Measurements from ENCODE around the gene GCLM.
"Not testable (repeated sequence)": the region's sequence is repeated elsewhere in the genome, so short reads cannot be mapped to it uniquely, and the experiment has no call there.

Gene GCLM, protein sequence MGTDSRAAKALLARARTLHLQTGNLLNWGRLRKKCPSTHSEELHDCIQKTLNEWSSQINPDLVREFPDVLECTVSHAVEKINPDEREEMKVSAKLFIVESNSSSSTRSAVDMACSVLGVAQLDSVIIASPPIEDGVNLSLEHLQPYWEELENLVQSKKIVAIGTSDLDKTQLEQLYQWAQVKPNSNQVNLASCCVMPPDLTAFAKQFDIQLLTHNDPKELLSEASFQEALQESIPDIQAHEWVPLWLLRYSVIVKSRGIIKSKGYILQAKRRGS

DNA sequence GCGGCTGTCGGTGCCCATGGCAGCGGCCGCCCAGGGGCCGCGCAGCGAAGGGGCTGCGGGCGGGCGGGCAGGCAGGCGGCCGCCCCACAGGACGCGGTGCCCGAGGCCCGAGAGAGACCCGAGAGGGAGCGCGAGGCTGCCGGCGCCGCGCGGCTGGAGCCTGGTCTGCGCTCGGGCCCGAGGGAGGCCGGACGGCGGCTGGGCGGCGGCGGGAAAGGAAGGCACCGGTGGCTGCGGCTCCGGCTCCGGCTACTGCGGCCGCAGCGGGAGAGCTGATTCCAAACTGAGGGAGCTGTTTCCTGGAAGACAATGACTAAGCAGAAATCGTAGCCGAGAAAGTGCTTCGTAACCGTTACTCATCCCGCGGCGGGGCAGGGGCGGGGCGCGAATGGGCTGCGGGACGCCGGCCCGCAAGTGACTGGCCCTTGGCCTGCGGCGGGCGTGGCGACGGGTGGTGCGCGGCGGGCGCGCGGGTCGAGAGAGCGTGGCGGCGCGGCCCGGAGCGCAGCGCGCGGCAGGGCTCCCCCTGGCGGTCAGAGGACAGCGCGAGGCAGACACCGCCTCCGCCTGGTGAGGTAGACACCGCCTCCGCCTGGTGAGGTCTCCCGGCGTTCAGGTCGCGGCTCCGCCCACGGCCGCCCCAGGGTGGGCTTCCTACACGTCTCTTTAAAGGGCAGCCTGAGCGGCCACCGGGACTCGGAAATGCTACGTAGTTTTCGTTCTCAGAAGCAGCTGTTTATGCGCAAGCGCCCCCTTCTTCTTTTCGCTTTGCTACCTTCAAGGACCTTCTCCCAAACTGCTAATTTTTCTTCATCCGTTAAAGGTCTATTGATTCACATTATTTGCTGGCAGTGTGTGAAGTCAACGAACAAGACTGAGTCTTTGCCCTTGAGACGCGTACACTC is at the start of gene GCLM:
Gene GCLM, minus strand, starts transcription at position 285 of the 905 bp plus-strand sequence. Its CDS starts 267 bp downstream, at position 18.
- DNase-seq: peak; percentile 91

DNA sequence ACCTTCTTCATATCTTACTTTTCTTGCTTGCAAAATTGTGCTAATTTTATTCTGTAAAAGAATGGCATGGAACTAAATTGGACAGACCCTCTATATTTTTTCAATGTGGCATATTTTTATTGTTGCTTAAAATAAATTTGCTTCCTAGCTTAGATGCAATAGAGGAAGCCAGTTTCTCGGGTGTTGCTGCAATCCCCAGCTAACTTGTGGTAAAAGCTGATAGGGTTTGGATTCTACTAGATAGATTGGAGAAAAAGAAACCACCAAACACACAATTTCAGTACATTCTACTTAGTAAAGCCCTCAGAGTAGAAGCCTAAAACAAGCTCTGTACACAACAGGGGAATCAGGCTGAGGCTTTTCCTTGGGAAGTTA is 49.5 kb upstream of the GCLM start:
- DNase-seq: no peak

DNA sequence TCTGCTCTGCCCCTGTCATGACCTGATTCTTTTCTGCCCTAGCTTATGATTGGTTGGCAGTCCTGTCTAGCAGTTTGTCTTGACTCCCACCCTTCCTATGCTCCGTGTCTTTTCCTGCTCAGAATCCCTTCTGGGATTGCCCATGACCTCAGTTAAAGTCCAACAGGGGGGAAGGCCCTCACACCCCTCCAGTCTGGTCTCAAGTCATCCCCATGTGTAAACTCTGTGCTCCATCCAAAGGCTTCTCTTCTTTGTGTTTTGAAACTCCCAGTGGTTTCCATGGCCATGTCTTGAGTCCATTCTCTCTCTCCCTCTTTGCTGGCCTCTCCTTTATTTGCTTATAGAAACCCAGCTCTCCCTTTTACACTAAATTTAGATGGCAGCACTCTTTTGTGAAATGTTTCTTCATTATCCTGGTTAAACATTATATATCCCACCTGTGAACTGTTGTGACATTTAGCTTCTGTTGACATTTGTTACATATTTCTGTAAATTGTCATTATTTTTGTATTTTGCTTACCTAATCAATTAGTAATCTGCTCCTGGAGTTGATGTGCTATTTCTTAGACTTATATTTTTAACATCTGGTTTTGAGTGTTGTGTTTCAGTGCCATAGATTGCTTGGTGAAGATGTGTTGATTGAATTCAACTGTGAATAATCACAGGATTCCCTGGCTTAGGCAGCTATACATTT is 48.9 kb upstream of the GCLM start:
- no peak for DNase-seq

DNA sequence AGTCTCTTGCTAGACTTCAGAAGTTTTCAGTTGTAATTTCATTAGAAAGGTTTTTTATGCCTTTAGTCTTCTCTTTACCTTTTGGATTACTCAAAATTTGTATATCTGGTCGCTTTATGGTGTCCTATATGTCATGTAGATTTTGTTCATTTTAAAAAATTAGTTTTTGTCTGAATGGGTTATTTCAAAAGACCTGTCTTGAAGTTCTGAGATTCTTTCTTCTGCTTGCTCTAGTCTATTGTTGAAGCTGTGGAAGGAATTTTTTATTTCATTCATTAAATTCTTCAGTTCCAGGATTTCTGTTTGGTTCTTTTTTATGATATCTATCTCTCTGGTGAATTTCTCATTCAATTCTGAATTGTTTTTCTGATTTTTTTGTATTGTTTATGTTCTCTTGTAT is 46.5 kb upstream of the GCLM start:
- no peak for DNase-seq

DNA sequence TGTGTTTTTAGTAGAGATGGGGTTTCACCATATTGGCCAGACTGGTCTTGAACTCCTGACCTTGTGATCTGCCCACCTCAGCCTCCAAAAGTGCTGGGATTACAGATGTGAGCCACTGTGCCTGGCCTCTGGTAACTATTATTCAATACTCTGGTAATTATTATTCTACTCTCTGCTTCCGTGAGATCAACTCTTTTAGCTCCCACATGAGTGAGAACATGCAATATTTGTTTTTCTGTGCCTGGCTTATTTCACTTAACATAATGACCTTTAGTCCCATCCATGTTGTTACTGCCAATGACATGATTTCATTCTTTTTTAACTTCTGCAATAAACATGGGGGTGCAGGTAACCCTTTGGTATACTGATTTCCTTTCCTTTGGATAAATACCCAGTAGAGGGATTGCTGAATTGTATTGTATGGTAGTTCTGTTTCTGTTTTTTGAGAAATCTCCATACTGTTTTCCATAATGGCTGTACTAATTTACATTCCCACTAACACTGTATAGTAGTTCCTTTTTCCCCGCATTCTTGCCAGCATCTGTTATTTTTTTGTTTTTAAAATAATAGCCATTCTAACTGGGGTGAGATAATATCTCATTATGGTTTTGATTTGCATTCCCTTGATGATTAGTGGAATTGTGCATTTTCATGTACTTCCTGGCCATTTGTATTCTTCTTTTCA is 37.9 kb upstream of the GCLM start:
- not testable (repeated sequence) for DNase-seq

DNA sequence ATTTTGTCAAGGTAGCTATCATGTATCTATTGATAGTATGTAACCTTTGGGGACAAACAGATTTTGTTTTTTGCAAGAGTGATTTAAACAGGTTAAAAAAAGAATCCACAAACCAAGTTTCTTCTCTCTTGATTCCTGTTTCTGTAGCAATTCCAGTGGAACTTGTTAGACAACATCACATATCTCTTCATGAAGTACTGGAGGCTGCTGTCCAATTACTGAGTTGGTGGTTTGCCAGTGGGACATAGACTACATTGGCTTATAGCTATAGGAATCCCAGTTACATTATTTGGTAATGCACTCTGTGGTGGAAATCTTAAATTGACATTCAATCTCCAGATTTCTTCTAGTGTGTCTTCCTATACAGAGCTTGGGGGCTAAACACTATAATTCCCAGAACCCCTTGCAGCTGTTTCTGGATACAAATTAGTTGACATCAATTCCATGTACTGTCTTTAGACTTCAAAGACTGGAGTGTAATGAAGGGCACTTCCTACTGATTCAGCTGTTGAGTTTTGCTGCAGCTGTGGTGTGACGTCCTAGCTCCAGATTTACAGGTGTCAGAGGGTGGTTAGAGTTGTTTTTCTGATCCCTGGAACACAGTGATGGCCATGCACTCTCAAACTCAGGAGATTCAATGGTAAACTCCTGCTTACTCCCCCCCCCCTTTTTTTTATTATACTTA is 29.4 kb upstream of the GCLM start:
- DNase-seq: no peak

DNA sequence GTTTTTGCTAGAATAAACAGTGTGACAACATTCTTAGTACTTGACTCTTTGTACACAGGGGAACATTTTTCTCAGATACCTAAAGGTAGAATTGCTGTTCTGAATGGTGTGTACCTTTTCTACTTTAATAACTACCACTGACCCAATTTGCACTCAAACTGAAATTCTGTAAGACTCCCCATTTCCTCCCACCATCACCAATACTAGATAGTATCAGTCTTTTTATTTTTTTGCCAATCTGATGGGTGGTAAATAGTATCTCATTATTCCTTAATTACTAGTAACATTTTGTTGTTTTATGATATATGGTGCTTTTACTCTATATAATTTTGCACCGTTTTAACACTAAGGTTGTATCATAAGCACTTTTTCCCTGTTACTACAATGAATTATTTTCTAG is 28.8 kb upstream of the GCLM start:
- DNase-seq: no peak

DNA sequence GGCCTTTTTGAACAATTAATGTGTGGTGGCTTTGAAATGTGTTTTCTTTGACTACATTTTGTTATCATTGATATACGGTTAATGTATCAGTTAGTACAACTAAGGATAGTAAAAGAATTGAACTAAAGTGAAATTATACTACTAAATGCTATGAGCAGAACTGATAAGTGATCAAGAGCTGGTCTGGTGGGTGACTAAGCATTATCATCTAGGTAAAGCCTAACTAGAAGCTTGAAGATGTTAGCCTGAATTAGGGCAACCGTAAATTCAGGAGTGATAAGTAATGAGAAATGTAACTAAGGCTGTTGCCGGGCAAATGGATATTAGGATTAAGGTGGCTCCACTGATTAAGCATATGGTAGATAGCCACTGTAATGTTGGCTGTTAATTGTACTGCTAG is 16.0 kb upstream of the GCLM start:
- DNase-seq: no peak

DNA sequence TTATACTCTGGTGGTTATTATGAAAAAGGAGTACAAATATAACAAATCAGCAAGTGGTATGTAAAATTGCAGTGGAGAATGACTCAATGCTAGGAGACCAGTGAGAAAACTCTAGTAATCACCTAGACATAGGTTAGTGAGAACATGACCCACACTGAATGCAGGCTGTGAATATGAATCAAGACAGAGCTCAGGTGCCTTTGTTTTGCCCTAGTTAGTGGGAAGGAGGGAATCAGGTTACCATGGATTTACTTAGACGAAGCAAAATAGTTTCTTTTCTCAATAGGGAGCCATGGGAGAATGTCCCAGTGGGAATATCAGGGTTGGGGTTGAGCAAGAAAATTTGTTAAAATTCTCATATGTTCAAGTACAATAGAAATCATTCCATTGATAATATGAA is 10.6 kb upstream of the GCLM start:
- DNase-seq: no peak

DNA sequence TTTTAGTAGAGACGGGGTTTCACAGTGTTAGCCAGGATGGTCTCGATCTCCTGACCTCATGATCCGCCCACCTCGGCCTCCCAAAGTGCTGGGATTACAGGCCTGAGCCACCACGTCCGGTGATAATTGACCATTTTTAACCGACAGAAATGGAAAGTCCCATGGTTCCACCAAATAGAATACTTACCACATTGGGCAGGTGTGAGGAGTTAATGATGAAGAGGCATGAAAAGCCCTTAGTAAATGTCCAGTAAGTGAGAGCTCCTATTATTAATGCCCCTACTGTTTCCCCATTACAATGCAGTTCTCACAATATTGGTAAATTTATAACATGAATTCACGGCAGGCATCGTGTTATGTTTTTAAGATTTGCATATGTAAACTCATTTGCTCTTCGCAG is 8.1 kb upstream of the GCLM start:
- DNase-seq: no peak

DNA sequence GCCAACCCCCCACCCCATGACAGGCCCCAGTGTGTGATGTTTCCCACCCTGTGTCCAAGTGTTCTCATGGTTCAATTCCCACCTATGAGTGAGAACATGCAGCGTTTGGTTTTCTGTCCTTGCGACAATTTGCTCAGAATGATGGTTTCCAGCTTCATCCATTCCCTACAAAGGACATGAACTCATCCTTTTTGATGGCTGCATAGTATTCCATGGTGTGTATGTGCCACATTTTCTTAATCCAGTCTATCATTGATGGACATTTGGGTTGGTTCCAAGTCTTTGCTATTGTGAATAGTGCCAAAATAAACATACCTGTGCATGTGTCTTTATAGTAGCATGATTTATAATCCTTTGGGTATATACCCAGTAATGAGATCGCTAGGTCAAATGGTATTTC is 1.6 kb upstream of the GCLM start:
- DNase-seq: not testable (repeated sequence)

DNA sequence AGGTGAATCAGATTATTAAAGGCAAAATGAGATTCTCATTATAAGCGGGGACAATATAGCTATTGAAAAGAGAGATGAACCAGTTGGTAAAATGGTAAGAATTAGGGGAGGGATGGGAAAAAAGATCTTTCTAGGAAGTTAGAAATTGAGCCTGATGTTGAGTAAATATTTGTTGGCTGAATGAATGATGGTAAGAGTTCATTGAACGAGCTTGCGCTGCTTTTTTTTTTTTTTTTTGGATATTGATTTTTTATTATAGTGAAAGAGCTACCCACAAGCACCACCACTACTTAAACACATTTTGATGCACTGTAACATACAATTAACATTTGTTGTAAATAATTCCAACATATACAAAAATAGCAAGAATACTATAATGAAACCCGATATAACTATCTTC is 1.1 kb upstream of the GCLM start:
- DNase-seq: no peak

DNA sequence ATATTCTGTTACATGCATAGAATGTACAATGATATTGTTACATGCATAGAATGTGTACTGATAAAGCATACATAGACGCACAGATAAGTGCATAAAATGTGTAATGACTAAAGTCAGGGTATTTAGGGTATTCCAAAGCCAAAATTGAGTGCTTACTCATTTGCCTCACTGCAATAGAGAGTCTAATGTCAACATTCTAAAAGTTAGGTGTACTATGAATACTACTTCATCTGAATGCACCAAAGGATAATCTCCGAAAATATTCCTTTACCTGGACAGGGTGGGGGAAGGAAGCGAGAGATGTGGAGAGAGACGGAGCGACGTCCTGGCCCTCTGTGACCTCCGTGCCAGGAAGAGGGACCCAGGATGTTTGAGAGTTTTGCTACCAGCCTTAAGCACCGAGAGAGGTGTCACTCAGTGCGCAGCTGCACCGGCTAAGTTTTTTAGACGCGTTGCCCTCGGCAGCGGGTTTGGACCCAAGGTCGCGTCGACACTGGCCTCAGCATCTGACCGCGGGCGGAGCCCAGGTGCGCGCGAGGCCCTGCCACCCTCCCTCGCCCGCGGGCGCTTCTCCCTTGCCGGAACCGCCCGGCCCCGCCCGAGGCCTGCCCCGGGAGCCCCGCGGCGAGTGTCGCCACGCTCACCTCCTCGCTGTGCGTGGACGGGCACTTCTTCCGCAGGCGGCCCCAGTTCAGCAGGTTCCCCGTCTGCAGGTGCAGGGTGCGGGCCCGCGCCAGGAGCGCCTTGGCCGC is 660 bp downstream of the GCLM start:
- peak; percentile 40 for DNase-seq

DNA sequence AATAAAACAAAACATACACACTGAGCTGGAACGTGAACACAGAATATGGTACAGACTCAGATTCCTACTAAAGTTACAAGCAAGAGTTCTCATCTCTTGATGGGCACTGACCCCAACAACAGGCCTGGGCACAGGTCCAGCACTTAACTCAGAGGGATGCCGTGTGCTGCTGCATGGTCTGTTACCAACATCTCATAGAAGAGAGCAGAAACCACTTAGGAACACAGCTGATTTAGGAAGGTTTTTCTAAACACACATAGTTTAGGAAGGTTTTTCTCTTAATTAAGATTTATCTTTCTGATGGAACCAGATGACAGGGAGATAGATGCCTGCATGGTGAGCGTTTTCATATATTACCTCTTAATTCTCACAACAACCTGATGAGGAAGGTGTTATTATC is 1.5 kb downstream of the GCLM start:
- no peak for DNase-seq

DNA sequence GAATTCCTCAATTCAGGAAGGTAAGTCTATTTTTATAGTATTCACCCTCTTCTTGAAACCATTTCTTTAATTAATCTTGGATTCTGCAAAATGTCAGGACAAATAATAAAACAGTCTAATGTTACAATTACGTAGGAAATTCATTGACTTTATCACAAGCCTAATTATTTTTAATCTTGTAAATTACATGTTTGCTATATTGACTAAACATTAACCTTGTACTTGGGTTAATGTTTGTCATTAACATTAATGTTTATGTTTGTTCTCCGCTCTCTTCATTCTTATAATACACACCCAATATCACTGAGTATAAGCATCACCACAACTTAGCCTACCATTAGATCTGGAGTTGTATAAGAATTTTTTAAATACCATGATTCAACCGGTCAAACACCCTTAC is 2.8 kb downstream of the GCLM start:
- DNase-seq: no peak

DNA sequence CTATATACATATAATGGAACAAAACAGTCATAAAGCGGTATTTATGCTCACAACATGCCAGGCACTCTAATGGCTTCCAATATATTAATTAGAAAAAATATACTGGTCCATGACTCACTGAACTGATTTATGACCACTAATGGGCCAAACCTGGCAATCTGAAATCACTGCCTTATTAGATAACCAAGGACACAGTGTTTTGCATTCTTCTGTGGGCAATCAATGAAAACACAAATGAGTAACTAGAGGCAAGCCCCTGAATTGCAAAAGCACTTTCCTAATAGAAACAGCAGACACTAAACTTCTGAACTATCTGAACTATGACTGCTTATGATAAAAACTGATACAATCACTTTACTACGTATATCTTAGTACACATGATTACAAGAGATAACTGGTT is 3.5 kb downstream of the GCLM start:
- no peak for DNase-seq

DNA sequence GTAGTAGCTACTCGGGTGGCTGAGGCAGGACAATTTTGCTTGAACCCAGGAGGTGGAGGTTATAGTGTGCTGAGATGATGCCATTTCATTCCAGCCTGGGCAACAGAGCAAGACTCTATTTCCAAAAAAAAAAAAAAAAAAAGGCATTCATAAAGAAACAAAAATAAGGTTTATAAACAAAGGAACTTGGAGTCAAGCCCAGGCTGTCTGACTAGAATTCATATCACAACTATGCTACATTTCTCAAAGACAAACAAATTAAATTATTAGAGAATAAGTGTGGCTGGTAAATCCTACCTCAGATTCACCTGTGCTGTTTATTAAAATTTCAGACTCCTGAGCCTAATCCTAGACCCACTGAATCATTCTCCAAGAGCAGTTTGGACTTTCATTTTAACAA is 4.2 kb downstream of the GCLM start:
- no peak for DNase-seq

DNA sequence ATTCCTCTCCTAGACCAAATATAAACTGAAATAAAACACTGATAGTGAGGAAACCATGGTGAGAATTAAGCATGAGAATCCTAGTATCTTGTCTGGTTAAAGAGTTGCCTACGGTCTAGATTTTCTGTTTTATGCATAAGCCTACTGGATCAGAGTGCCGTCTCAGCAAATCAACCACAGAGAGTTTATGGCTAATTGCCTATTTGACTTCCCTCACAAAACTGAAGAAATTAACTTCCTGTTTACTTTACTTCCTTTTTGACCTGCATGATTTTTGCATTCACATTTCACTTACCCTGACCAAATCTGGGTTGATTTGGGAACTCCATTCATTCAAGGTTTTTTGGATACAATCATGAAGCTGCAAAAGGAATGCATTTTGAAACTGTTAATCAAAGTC is 5.0 kb downstream of the GCLM start:
- no peak for DNase-seq

DNA sequence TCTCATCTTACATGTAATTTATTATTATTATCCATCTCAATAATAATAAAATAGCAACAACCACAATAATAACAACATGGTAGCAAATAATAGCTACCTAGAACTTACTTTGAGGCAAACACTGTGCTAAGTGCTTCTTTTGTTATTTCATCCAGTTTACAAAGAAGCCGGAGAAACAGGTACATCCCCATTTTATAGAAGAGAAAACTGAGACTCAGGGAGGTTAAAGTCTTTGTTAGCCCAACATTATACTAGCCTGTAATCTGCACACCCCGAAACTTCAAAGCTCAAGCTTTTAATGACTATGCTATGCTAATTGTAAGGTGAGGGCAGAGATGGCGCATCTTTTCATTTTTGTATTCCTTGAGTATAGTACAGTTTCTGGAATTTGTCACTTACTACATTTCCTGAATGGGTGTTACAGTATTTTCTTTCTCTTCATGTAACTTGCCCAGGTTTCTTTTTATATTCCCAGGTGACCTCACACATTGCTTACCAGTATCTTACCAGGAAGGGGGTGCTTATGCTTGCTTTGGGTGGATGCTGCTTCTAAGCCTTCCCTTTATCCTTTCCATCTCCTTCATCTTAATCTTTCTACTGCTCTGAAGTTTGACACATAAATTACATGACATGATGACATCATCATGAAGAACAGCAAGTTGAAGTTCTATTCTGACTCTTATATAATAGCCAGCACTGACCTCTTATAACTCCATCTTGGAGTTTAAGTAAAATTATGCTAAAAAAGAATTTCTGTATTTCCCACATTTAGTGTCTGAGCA is 8.3 kb downstream of the GCLM start:
- DNase-seq: no peak

DNA sequence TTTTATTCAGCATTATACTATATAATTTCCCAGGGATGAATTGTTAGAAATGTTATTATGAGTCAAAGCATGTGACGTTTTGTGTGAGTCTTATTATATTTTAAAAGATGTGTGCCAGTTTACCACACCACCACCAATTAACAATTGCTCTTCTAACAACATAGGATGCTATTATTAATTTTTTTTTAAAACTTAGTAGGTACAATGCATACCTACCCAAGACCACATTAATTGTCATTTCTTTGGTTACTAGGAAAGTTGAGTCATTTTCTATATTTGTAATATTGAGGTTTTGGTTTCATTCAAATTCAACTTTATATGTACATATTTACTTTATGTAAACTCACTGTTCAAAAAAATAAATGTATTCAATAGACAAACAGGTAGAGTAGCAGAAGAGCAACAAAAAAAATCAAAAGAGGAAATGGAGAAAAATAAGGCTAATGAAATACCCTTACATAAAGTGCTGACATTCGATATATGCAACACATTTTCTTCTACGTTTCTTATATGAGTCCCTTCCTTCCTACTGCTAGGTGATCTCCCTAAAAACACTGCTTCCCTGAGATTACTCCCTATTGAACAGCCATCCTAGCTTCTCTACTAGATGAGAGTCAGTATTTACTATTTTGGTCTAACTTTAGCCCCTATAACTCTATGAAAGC is 9.6 kb downstream of the GCLM start:
- DNase-seq: no peak
